GM23338 (cell line): ENCODE results near the gene STEAP1. TPM values are rescaled to one million over a fixed set of nuclear protein-coding genes. Genes with fewer than 3 reads are reported as not detected.

Experiments
- ATAC-seq: fragments of 200-7000 bp; cut with Tn5 transposase; 3 replicates; pipeline ENCODE4 v1.9.1; 2020
- DNase-seq: peaks from one replicate; pipeline ENCODE4 v3.0.0-alpha.2; 2015; ENCODE audit warnings: low spot score
- H2AFZ ChIP-seq: fragments of 200-600 bp; sonication (generic); 2 replicates; pipeline ENCODE4 v1.8.0; 2016; ENCODE audit warnings: antibody characterized with exemption, mild to moderate bottlenecking, moderate library complexity
- H3F3A ChIP-seq: fragments of 200-600 bp; sonication (generic); replicated peaks from 2 replicates; pipeline ENCODE4 v1.8.0; 2017; ENCODE audit warnings: antibody characterized with exemption, mixed run types, low read depth
- H3K27ac ChIP-seq: fragments of 200-600 bp; sonication (generic); 2 replicates; pipeline ENCODE4 v1.6.1; 2016; ENCODE audit warnings: low read depth
- H3K27me3 ChIP-seq: fragments of 200-600 bp; sonication (generic); 2 replicates; pipeline ENCODE4 v1.8.0; 2016; ENCODE audit warnings: mild to moderate bottlenecking, mixed run types, moderate library complexity; ENCODE audit not compliant: insufficient read depth
- H3K36me3 ChIP-seq: fragments of 200-600 bp; sonication (generic); 2 replicates; pipeline ENCODE4 v1.8.0; 2016; ENCODE audit warnings: mild to moderate bottlenecking; ENCODE audit not compliant: insufficient read depth
- H3K4me1 ChIP-seq: fragments of 200-600 bp; sonication (generic); 2 replicates; pipeline ENCODE4 v1.8.0; 2016; ENCODE audit warnings: mild to moderate bottlenecking, moderate library complexity; ENCODE audit not compliant: insufficient read depth
- H3K4me2 ChIP-seq: fragments of 200-600 bp; sonication (generic); 2 replicates; pipeline ENCODE4 v1.7.1; 2017; ENCODE audit warnings: mixed run types
- H3K4me3 ChIP-seq: fragments of 200-600 bp; sonication (generic); 2 replicates; pipeline ENCODE4 v1.6.1; 2016; ENCODE audit warnings: mixed run types
- H3K79me2 ChIP-seq: fragments of 200-600 bp; sonication (generic); replicated peaks from 2 replicates; pipeline ENCODE4 v1.8.0; 2017; ENCODE audit warnings: mild to moderate bottlenecking; ENCODE audit not compliant: insufficient read depth
- H3K9me2 ChIP-seq: fragments of 200-600 bp; sonication (generic); 2 replicates; pipeline ENCODE4 v1.8.0; 2017; ENCODE audit not compliant: insufficient read depth
- H4K20me1 ChIP-seq: fragments of 200-600 bp; sonication (generic); replicated peaks from 2 replicates; pipeline ENCODE4 v1.8.0; 2017; ENCODE audit warnings: mild to moderate bottlenecking; ENCODE audit not compliant: insufficient read depth
- H3K27ac Mint-ChIP-seq: 2 replicates; pipeline ENCODE4 v1.8.0; 2020; ENCODE audit warnings: inconsistent platforms, mild to moderate bottlenecking, moderate library complexity, mixed read lengths
- H3K27me3 Mint-ChIP-seq: 3 replicates; pipeline ENCODE4 v1.8.0; 2022; ENCODE audit warnings: low read depth, mild to moderate bottlenecking, moderate library complexity, mixed read lengths, inconsistent platforms; ENCODE audit not compliant: insufficient read depth, poor library complexity
- H3K36me3 Mint-ChIP-seq: 3 replicates; pipeline ENCODE4 v1.8.0; 2021; ENCODE audit warnings: low read depth, mild to moderate bottlenecking, inconsistent platforms, moderate library complexity, mixed read lengths
- H3K4me1 Mint-ChIP-seq: 3 replicates; pipeline ENCODE4 v1.8.0; 2020; ENCODE audit warnings: mild to moderate bottlenecking, inconsistent platforms, mixed read lengths
- H3K4me3 Mint-ChIP-seq: 3 replicates; pipeline ENCODE4 v1.8.0; 2021; ENCODE audit warnings: moderate library complexity, mild to moderate bottlenecking, inconsistent platforms, mixed read lengths
- H3K9me3 Mint-ChIP-seq: 3 replicates; pipeline ENCODE4 v1.8.0; 2020; ENCODE audit warnings: moderate library complexity, mild to moderate bottlenecking, inconsistent platforms, mixed read lengths
- CREB1 ChIP-seq: fragments of 250-450 bp; sonication (Bioruptor Pico); IDR thresholded peaks from 2 replicates; pipeline ENCODE4 v1.5.0; 2020; ENCODE audit warnings: low read depth, mild to moderate bottlenecking, moderate library complexity
- EZH2phosphoT487 ChIP-seq: fragments of 200-600 bp; sonication (generic); IDR thresholded peaks from one replicate; pipeline ENCODE4 v1.8.1; 2018; ENCODE audit warnings: antibody characterized with exemption; ENCODE audit not compliant: unreplicated experiment
- JUNB ChIP-seq: IDR thresholded peaks from one replicate; pipeline ENCODE4 v1.6.1; 2016; ENCODE audit warnings: antibody characterized with exemption; ENCODE audit not compliant: unreplicated experiment
- NANOG ChIP-seq: IDR thresholded peaks from 2 replicates; pipeline ENCODE4 v1.6.1; 2016; ENCODE audit warnings: antibody characterized with exemption, borderline replicate concordance
- POLR2AphosphoS5 ChIP-seq: IDR thresholded peaks from 2 replicates; pipeline ENCODE4 v1.6.1; 2016; ENCODE audit warnings: antibody characterized with exemption, low read depth
- STAT1 ChIP-seq: IDR thresholded peaks from one replicate; pipeline ENCODE4 v1.6.1; 2016; ENCODE audit warnings: antibody characterized with exemption; ENCODE audit not compliant: unreplicated experiment
- ZNF114 ChIP-seq: fragments of 250-450 bp; sonication (Bioruptor Pico); IDR thresholded peaks from 2 replicates; pipeline ENCODE4 v1.5.0; 2020; ENCODE audit warnings: mild to moderate bottlenecking, moderate library complexity
- polyA plus RNA-seq: library from polyadenylated mRNA; unstranded; fragments of >200 nt; fragmentation: Nextera tagmentation; extraction: Ambion mirVana; gene quantifications from 2 replicates; pipeline ENCODE4 v1.2.1, GENCODE V29; 2016
- total RNA-seq: library from RNA; depleted of rRNA; stranded (reverse); fragments of >200 nt; shearing (Covaris generic); gene quantifications from 2 replicates; pipeline ENCODE4 v1.2.3, GENCODE V29; 2014
- TF ChIP-seq, protein P1 (sequence below): IDR thresholded peaks from one replicate; pipeline ENCODE4 v1.6.1; 2018; ENCODE audit warnings: antibody characterized with exemption; ENCODE audit not compliant: unreplicated experiment
- TF ChIP-seq, protein P2 (sequence below), 2 experiments: fragments of 200-600 bp in 1 of 2; sonication (generic) in 1 of 2; conservative IDR thresholded peaks; 2 replicates each; pipeline versions ENCODE4 v1.5.1 to v1.6.1; 2016 to 2017; ENCODE audit warnings: antibody characterized with exemption in 2 of 2, low read depth in 2 of 2, mild to moderate bottlenecking in 2 of 2, moderate library complexity in 1 of 2
- TF ChIP-seq, protein P3 (sequence below): fragments of 250-450 bp; sonication (Bioruptor Pico); IDR thresholded peaks from 2 replicates; pipeline ENCODE4 v1.5.0; 2020; ENCODE audit warnings: mild to moderate bottlenecking, moderate library complexity

The STEAP1 gene
- total and polyA plus RNA-seq, 2 experiments from 2014 or later = 14.7 to 14.9 TPM

DNA sequence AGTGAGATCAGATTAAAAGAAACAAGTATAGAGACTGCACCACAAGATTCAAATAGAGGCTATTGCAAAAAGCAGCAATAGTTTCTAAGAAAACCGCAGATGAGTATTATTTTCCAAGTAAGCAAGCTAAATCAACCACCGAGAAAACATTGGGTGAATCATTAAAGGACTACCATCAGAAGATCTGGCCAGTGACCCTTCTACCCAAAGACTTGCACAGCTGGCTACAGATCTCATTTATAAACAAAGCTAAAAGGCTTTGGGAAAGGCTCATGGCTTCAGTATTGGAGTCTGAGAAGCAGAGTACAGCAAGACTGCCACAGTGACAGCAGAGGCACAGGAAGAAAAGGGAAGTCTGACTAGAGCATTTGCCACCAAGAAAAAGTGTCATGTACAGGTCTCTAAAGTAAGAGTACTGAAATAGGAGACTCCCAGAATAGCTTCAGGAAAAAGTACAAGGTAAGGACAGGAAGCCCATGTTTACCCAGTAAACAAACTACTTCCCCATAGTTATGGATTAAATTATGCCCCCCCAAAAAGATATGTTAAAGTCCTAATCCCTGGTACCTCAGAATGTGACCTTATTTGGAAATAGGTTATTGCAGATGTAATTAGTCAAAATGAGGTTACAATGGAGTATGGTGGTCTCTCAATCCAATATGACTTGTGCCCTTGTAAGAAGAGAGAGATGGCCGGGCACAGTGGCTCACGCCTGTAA lies 19.0 kb downstream of the STEAP1 start:
- Histone ChIP-seq H3K4me2 (no peak overlapping the region), H3K4me3 (no peak overlapping the region), H4K20me1 (no peaks in the 10 kb centered on the region), H3K36me3 (no peaks in the 10 kb centered on the region), H3K27me3 (no peaks in the 10 kb centered on the region), H3K9me2 (0 out of 2 replicates have a peak, but pooled peaks cover 7% of the 10 kb centered on the region), H3K4me1 (no peaks in the 10 kb centered on the region), H2AFZ (no peak overlapping the region), H3K79me2 (no peaks in the 10 kb centered on the region), H3K27ac (no peak overlapping the region), H3F3A (no peaks in the 10 kb centered on the region)
- Mint-ChIP-seq H3K36me3 (peaks cover 10% of the 10 kb centered on the region; the same call in 1 of the 3 replicates), H3K27me3 (peaks cover 2% of the 10 kb centered on the region), H3K27ac (no peak overlapping the region), H3K4me3 (no peak overlapping the region), H3K4me1 (no peaks in the 10 kb centered on the region), H3K9me3 (peaks cover 22% of the 10 kb centered on the region)
- TF ChIP-seq JUNB (no peak), EZH2phosphoT487 (no peak), ZNF114 (CRISPR knock-in tag) (no peak)
- no peak for ATAC-seq
- no peak for DNase-seq

DNA sequence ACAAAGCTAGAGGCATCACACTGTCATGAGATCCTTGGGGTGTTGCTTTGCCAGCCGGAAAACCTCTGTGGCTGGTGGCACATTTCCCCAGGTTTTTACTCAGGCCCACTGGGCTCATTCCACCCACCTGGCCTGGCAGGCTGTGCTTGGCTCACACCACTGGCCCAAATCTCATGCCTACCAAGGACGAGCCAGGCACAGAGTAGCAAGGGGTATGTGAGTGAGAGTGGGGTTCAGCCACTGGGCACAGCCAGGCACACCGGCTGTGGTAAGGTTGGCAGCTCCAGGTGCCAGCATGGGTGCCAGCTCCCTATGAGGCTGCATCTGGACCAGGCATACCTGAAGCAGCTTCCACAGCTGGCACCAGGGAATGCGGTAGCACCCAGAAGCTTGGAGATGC lies 21.4 kb downstream of the STEAP1 start:
- no peak overlapping the region for H3K4me3 Mint-ChIP-seq
- H3K27me3 ChIP-seq = no peaks in the 10 kb centered on the region
- TF ChIP-seq, protein P1, sequence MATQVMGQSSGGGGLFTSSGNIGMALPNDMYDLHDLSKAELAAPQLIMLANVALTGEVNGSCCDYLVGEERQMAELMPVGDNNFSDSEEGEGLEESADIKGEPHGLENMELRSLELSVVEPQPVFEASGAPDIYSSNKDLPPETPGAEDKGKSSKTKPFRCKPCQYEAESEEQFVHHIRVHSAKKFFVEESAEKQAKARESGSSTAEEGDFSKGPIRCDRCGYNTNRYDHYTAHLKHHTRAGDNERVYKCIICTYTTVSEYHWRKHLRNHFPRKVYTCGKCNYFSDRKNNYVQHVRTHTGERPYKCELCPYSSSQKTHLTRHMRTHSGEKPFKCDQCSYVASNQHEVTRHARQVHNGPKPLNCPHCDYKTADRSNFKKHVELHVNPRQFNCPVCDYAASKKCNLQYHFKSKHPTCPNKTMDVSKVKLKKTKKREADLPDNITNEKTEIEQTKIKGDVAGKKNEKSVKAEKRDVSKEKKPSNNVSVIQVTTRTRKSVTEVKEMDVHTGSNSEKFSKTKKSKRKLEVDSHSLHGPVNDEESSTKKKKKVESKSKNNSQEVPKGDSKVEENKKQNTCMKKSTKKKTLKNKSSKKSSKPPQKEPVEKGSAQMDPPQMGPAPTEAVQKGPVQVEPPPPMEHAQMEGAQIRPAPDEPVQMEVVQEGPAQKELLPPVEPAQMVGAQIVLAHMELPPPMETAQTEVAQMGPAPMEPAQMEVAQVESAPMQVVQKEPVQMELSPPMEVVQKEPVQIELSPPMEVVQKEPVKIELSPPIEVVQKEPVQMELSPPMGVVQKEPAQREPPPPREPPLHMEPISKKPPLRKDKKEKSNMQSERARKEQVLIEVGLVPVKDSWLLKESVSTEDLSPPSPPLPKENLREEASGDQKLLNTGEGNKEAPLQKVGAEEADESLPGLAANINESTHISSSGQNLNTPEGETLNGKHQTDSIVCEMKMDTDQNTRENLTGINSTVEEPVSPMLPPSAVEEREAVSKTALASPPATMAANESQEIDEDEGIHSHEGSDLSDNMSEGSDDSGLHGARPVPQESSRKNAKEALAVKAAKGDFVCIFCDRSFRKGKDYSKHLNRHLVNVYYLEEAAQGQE = no peak
- TF ChIP-seq JUNB (no peak), CREB1 (CRISPR knock-in tag) (no peak), NANOG (no peak), POLR2AphosphoS5 (no peak), STAT1 (no peak)
- TF ChIP-seq, protein P2, sequence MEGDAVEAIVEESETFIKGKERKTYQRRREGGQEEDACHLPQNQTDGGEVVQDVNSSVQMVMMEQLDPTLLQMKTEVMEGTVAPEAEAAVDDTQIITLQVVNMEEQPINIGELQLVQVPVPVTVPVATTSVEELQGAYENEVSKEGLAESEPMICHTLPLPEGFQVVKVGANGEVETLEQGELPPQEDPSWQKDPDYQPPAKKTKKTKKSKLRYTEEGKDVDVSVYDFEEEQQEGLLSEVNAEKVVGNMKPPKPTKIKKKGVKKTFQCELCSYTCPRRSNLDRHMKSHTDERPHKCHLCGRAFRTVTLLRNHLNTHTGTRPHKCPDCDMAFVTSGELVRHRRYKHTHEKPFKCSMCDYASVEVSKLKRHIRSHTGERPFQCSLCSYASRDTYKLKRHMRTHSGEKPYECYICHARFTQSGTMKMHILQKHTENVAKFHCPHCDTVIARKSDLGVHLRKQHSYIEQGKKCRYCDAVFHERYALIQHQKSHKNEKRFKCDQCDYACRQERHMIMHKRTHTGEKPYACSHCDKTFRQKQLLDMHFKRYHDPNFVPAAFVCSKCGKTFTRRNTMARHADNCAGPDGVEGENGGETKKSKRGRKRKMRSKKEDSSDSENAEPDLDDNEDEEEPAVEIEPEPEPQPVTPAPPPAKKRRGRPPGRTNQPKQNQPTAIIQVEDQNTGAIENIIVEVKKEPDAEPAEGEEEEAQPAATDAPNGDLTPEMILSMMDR (conservative IDR thresholded peaks at IDR 0.05; ENCODE audit: low read depth in 2 of 2) = no peak
- TF ChIP-seq, protein P3, sequence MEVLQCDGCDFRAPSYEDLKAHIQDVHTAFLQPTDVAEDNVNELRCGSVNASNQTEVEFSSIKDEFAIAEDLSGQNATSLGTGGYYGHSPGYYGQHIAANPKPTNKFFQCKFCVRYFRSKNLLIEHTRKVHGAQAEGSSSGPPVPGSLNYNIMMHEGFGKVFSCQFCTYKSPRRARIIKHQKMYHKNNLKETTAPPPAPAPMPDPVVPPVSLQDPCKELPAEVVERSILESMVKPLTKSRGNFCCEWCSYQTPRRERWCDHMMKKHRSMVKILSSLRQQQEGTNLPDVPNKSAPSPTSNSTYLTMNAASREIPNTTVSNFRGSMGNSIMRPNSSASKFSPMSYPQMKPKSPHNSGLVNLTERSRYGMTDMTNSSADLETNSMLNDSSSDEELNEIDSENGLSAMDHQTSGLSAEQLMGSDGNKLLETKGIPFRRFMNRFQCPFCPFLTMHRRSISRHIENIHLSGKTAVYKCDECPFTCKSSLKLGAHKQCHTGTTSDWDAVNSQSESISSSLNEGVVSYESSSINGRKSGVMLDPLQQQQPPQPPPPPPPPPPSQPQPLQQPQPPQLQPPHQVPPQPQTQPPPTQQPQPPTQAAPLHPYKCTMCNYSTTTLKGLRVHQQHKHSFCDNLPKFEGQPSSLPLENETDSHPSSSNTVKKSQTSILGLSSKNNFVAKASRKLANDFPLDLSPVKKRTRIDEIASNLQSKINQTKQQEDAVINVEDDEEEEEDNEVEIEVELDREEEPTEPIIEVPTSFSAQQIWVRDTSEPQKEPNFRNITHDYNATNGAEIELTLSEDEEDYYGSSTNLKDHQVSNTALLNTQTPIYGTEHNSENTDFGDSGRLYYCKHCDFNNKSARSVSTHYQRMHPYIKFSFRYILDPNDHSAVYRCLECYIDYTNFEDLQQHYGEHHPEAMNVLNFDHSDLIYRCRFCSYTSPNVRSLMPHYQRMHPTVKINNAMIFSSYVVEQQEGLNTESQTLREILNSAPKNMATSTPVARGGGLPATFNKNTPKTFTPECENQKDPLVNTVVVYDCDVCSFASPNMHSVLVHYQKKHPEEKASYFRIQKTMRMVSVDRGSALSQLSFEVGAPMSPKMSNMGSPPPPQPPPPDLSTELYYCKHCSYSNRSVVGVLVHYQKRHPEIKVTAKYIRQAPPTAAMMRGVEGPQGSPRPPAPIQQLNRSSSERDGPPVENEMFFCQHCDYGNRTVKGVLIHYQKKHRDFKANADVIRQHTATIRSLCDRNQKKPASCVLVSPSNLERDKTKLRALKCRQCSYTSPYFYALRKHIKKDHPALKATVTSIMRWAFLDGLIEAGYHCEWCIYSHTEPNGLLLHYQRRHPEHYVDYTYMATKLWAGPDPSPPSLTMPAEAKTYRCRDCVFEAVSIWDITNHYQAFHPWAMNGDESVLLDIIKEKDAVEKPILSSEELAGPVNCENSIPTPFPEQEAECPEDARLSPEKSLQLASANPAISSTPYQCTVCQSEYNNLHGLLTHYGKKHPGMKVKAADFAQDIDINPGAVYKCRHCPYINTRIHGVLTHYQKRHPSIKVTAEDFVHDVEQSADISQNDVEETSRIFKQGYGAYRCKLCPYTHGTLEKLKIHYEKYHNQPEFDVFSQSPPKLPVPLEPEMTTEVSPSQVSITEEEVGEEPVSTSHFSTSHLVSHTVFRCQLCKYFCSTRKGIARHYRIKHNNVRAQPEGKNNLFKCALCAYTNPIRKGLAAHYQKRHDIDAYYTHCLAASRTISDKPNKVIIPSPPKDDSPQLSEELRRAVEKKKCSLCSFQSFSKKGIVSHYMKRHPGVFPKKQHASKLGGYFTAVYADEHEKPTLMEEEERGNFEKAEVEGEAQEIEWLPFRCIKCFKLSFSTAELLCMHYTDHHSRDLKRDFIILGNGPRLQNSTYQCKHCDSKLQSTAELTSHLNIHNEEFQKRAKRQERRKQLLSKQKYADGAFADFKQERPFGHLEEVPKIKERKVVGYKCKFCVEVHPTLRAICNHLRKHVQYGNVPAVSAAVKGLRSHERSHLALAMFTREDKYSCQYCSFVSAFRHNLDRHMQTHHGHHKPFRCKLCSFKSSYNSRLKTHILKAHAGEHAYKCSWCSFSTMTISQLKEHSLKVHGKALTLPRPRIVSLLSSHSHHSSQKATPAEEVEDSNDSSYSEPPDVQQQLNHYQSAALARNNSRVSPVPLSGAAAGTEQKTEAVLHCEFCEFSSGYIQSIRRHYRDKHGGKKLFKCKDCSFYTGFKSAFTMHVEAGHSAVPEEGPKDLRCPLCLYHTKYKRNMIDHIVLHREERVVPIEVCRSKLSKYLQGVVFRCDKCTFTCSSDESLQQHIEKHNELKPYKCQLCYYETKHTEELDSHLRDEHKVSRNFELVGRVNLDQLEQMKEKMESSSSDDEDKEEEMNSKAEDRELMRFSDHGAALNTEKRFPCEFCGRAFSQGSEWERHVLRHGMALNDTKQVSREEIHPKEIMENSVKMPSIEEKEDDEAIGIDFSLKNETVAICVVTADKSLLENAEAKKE (CRISPR knock-in tag) = no peak

More for the DNA sequence above, 21.4 kb downstream of the STEAP1 start:
- Histone ChIP-seq H3K36me3 (no peaks in the 10 kb centered on the region), H3K4me2 (no peak overlapping the region), H4K20me1 (no peaks in the 10 kb centered on the region), H2AFZ (no peak overlapping the region), H3K4me1 (0 out of 2 replicates have a peak, but pooled peaks cover 5% of the 10 kb centered on the region), H3F3A (no peaks in the 10 kb centered on the region), H3K27ac (no peak overlapping the region), H3K79me2 (no peaks in the 10 kb centered on the region), H3K4me3 (no peak overlapping the region), H3K9me2 (peaks cover 7% of the 10 kb centered on the region; the same call in 1 of the 2 replicates)
- Mint-ChIP-seq H3K27ac (no peak overlapping the region), H3K4me1 (peaks cover 8% of the 10 kb centered on the region; the same call in 2 of the 3 replicates), H3K27me3 (peaks cover 2% of the 10 kb centered on the region), H3K36me3 (peaks cover 7% of the 10 kb centered on the region; the same call in 1 of the 3 replicates), H3K9me3 (peaks cover 17% of the 10 kb centered on the region)
- DNase-seq (no peak), ATAC-seq (no peak)
